ENCODE measurements around the gene ASH1L.
"Not testable (repeated sequence)": the region's sequence is repeated elsewhere in the genome, so short reads cannot be mapped to it uniquely, and the experiment has no call there.

Gene ASH1L

GRCh38 chr1:155304558-155305063 lies 258.0 kb downstream of the ASH1L start:
- no peak for DNase-seq

DNA sequence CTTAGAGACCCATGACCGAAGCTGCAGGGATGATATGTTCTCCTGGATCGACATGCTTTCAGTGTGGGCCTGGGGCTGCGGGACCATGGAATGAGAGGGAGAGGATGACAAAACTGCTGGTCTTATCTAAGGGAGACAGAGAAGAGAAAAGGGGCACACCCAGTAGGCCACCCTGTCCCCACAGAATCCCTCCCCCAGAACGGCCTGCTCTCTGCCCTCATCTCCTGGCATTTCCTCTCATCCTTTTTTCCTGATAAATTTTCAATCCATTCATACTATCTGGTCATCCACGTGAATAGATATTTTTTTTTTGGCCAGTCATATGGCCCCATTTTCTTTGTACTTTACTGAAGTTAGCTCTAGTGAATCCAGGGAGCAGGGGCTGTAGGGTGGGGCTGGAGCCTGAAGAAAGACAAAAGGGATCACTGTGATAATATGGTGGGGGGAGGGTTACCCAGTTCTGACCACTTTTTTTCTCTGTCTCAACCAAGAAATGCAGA lies 261.2 kb downstream of the ASH1L start, which contains the start of gene PKLR:
TSS of gene PKLR (minus strand) at position 97 of the 500 bp plus-strand sequence. CDS start at position 54, 43 bp downstream.
- no peak for DNase-seq

DNA sequence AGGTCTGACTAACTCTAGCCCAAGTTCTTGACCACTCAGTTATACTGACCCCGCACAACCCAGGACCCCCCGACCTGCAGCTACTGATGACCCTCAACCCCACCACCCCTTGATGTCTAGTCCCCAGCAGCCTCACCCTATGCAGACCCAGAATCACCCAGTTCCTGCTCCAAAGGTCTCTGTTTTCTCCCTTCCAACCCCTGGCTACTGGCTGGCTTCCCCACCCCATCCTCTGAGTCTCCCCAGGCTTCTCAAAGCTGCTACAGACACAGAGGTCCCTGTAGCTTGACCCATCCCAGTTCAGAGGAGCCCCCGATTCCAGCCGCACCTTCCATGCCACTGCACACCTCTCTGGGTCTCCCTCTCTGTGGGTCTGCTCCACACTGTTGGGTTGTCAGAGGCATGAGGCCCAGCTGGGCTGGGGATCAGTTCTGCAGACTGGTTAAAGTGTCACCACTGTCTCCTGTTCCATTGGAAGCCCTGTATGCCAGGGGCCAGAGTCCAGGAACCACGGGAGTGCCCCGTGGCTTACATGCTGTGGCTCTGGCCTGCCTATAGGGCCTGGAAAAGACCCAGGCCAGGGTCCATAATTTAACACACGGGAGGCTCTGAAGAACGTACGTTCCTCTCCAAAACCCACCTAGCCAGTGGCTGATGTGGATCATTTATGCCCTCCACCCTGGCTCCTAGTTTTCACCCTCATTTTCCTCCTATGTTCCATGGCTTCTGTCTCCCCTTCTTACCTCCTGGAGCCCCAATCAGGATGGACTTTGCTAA lies 261.9 kb downstream of the ASH1L start:
- DNase-seq, result no peak

- no peak for DNase-seq
These were observed 262.6 kb downstream of the ASH1L start for GRCh38 chr1:155300024-155300423.

DNA sequence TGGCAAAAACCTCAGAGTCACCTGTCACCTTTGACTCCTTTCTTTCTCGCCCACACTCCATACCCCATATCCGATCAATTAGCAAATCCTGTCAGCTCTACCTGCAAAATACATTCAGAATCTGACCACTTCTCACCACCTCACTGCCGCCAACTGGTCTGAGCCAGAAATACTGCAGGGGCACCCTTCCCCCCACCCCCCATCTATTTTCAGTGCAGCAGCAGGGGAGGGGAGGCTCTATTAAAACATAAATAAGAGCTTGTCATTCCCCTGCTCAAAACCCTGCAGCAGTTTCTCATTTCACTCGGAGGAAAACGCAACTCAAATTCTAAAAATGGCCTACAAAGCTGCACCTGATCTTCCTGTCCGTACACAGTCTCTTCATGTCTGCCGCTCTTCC lies 265.2 kb downstream of the ASH1L start:
- DNase-seq, result no peak

GRCh38 chr1:155296661-155297060 lies 265.9 kb downstream of the ASH1L start:
- DNase-seq, result no peak

GRCh38 chr1:155295942-155296267 lies 266.7 kb downstream of the ASH1L start:
- no peak for DNase-seq

DNA sequence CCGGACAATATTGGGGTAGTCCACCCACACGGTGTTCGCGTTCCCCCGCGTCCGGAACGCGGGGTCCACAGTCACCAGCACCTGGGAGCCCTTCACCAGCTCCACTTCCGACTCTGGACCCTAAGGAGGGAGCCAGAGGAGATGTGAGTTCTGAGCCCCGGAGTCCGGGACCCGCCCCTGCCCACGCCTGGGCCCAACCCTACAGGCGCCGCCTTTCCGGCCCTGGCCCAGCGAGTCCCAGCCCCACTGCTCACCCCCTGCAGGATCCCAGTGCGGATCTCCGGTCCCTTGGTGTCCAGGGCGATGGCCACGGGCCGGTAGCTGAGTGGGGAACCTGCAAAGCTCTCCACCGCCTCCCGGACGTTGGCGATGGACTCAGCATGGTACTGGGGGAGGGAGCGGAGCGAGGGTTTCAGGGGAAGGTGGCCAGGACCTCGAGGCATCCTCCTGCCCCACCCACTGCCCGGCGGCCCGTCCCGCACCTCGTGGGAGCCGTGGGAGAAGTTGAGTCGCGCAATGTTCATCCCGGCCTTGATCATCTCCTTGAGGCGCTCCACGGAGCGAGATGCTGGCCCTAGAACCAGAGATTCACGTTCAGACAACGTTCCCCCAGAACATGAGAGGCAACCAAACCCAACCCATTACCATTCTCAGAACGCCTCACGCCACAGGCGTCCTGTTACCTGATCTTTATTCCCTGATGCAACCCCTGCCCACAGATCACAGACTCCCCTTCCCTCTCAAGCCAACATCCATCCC lies 267.2 kb downstream of the ASH1L start:
- no peak for DNase-seq

DNA sequence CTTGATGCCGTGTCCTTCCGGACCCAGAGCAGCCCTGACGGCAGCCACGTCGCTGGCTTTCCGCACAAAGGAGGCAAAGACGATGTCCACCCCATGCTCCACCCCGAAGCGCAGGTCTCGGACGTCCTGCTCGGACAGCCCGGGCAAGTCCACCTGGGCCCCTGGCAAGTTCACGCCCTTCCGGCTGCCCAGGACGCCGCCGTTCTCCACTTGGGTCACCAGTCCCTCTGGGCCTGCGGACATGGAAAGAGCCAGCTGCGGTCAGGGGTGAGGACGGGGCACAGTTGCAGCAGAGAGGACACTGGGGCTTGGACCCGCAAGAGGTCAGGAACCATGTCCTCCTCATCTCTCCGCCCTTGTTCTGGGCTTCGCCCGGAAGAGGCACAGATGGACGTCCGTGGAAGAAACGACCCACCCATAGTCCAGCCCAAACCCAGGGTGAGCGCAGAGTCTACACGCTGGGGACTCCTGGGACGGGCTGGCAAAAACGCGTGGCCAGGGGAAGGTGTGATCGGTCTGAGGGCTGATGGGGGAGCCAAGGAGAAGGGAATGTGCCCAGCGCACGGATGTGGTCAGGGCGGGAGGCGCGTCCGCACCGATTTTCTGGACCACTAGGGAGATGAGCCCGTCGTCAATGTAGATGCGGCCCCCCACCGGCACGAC lies 268.0 kb downstream of the ASH1L start:
- DNase-seq, result no peak

GRCh38 chr1:155293086-155293749 lies 269.4 kb downstream of the ASH1L start:
- DNase-seq, result no peak

DNA sequence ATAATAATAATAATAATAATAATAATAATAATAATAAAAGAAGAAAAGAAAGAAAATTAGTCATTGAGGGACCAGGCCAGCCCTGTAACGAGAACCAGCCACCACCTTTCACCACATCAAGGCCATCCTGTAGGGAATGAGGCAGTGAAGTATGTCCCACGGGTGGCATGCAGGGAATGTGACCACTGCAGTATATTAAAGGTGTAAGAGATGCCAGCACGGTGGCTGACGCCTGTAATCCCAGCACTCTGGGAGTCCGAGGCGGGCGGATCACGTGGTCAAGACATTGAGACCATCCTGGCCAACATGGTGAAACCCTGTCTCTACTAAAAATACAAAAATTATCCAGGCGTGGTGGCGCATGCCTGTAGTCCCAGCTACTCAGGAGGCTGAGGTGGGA lies 271.6 kb downstream of the ASH1L start:
- not testable (repeated sequence) for DNase-seq

- DNase-seq, result no peak
These were observed 274.5 kb downstream of the ASH1L start for GRCh38 chr1:155287987-155288543.

- DNase-seq, result no peak
These were observed 276.1 kb downstream of the ASH1L start for GRCh38 chr1:155286544-155286943.

- no peak for DNase-seq
These were observed 277.0 kb downstream of the ASH1L start for GRCh38 chr1:155285631-155286044.
